ENCODE data around the gene GOLT1B.
A peak's percentile ranks its signal among the peaks of the same experiment; 100 is the strongest.
"Not testable (repeated sequence)": the region's sequence is repeated elsewhere in the genome, so short reads cannot be mapped to it uniquely, and the experiment has no call there.

The GOLT1B gene, protein sequence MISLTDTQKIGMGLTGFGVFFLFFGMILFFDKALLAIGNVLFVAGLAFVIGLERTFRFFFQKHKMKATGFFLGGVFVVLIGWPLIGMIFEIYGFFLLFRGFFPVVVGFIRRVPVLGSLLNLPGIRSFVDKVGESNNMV

DNA sequence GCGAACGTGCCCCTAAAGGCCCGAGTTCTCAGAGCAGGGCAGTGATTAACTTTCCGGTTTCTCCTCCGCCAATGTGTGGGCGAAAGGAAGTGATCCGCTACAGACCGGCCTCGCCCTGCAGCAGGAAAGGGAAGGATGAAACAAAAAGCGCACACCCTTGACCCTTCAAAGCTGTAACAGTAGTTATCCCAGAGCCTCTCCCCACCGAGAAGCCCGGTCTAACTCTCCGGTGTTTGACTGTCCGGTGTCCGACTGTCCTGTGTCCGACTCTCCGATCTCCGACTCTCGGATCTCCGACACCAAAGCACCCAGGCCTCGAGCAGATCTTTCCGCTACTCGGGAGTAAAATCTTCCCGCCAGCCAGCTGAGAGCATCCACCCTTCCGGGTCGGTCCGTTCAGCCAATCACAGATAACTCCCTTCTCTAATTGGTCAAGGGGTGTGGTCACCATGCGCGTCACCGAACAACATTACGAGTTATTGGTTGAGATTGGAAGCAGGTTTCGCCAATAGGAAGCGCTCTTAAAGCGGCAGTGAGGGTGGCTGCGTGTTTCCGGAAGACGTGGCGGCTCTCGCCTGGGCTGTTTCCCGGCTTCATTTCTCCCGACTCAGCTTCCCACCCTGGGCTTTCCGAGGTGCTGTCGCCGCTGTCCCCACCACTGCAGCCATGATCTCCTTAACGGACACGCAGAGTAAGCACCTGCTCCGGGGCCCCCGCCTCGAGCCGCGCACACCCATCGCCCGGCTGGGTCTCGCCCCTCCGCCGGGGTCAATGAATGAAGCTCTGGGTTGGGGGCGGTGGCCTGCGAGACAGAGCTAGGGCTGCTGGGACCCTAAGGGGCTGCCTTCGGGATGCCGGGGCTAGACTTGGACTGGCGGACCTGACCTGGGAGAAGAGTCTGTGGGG is at the start of gene GOLT1B, which contains the start of gene RECQL:
GOLT1B (plus strand) TSS at position 532 of the 906 bp plus-strand sequence; CDS start at position 667, 135 bp downstream.
RECQL (minus strand) TSS at position 378 of the 906 bp plus-strand sequence. CDS start 2,065 bp downstream, outside the sequence.
- peak; percentile 98 to 100 (median 99) for DNase-seq

DNA sequence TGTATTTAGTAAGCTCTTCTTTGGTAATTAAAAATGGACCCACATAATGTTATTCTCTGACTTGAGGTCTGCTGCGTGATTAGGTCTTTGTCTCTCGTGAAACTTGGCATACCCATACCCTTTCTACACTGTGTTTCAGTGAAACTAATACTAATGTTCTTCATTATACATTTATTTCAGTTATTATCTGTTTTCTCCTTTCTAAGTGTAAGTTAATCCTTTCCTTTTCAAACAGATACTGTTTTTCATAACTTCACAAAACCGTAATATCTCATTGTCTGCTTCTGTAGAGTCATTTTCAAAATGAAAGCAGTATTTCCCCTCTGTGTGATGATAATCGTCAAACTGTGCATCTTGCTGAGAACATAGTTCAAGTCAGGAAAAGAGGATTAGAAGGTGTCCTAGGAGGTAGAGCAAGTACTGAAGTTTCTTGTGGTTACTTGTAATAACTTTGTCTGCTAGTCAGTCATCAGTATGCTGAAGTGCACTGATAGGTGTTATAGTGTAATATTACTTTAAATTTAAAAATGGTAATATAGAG is 48.2 kb upstream of the GOLT1B start:
- DNase-seq, result no peak

DNA sequence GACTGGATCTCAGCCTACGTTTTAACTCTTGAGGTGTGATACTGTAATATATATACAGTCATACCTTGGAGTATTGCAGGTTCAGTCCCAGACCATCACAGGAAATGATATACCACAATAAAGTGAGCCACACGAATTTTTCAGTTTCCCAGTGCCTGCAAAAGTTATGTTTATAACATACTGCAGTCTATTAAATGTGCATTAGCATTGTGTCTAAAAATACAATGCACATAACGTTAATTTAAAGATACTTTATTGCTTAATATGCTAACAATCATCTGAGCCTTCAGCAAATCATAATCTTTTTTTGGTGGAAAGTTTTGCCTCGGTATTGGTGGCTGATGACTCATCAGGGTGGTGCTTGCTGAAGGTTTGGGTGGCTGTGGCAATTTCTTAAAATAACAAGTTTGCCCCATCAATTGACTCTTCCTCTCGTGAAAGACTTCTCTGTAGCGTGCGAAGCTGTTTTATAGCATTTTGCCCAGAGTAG is 45.3 kb upstream of the GOLT1B start:
- DNase-seq, result no peak

DNA sequence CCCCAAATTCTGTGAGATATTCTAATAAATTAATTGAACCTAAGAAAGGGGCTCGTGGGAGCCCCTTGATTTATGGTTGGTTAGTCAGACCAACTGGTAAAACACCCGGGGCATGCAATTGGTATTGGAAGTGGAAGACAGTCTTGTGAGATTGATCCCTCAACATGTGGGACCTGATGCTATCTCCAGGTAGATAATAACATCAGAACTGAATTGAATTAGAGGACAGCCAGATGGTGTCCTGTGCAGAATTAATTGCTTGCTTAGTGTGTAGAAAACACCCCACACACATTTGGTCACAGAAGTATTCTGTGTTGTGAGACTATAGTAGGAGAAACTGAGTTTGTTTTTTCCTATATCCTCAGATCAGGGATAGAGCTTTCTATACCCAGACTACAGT is 42.1 kb upstream of the GOLT1B start:
- DNase-seq, result no peak

DNA sequence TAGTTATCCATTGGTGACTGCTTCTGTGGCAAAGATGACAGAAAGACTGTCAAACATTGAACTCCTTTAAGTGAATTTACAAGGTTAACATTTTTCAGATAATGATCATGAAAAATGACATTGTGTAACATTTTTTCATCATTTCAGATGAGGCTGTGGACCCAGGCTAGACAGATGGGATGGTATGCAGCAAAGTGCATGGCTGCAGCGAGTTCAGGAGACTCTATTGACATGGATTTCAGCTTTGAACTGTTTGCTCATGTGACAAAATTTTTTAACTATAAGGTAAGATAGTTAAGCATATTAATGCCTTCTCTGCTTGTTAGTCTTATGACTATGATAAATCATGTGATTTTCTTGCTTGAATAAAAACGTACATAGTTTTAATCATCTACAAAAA is 34.3 kb upstream of the GOLT1B start:
- not testable (repeated sequence) for DNase-seq

DNA sequence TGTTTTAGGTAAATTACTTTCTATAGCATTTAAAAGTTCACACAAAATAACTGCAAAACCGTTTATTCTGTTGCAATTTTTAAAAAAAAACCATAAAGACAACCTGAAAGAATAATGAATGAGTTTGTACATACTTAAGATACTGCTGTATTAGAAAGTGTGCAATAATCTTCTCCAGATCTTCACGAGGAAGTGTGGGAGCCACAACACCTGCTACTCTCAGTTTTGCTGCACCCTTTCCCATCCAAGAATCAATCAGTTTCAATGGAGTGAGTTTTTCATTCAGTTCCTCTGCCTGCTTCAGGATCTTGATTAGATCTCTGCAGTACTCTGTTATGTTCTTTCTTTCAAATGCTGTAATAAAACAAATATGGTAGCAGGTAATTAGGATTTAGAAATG is 30.3 kb upstream of the GOLT1B start:
- no peak for DNase-seq

DNA sequence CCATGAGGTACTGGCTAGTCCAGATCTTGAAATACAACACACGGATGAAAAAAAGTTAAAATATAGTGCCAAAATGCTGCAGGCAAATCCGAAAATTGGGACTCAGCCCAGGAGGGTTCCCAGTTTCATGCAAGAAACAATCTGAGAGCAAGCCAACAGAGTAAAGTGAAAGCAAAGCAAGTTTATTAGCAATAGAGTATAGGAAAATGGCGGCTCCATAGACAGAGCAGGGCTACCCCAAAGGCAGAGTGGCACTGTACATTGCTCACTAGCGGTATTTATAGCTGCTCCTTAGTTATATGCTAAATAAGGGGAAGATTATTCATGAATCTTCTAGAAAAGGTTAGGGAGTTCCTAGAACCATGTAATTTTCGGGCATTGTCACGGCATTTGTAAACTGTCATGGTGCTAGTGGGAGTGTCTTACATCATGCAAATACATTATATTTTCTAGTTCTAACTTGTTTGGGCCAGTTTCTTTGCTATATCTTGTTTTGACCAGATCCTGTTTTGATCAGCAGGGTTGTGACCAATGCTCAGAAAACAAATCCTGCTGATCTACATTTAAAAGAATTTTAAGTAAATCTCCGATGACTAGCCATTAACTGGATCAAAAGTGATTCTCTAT is 29.3 kb upstream of the GOLT1B start:
- DNase-seq, result no peak

DNA sequence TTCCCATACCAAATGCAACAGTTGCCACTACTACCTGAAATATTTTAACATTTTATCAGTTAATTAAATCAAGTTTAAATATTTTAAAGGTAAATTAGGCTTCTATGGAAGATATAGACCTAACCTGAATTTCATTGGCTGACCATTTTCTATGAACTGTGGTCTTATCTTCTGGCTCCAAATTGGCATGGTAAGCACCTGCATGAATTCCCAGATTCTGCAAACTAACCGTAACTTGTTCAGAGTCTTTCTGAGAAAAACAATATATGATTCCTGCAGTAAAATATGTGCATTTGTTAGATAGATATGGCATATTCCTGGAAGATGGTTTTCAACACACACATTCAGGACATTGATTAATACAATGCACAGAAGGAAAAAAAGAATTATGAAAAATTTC is 26.0 kb upstream of the GOLT1B start:
- DNase-seq, result no peak

DNA sequence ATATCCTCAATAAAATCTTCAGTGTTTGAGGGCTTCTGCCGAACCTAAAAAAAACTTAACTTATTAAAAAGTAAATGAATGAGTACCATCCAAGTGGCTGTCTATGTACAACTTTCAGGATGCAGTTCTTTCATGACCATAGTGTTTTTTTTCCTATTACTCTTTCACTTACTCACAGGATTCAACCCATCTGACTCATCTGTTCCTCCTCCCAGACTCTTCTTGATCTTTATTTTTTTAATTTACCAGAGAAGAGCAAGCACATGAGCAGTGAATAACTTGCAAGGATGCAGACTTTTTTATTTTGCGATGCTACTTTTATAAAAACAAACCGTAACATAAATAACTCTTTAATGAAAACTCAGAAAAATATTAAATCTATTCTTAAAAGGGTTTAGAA is 24.6 kb upstream of the GOLT1B start:
- DNase-seq, result no peak

DNA sequence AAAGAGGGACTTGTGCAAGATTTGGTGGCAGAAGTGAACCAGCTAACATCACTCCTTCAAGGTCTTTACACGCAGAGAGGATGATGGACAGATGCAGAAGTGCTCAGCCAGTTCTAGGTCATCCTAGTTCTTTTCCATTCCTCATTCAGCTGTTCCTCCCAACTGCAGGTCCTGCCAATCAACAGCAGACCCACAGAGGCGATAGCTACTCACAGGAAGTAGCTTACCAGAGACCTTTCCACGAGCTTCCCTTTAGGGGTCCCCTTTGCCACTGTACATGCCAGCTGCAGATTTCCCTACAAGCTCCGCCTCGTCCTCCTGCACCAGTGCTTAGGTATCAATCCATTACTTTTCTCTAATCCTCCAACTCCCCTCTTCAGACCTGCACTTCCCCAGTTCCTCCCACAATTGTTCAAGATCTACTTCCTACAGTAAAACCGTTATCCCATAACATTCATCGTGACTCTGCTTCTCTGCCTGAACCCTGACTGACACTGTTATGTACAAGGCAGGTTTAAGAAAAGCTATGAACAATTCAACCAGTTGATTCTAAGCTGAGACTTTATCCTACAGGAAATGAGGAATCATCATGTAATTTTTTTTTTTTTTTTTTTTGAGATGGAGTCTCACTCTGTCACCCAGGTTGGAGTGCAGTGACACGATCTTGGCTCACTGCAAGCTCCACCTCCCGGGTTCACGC is 22.7 kb upstream of the GOLT1B start:
- no peak for DNase-seq

DNA sequence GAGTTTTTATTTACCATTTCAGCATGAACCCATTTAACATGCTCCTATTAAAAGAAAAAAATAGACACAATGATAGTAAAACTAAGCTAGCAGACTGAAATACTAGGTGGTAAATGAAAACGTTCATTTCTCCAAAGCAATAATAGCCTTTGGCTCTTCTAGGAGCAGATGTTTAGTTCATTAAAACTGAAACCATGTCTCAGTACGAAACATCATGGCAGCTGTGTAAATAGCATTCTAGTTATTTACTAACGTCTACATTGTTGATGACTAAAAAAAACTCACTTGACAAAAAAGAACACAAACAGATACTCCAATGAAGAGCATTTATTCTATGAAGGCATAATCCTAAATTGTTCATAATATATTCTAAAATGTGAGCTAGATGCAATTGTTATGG is 18.1 kb upstream of the GOLT1B start:
- peak; percentile 21 to 93 (median 70) for DNase-seq

DNA sequence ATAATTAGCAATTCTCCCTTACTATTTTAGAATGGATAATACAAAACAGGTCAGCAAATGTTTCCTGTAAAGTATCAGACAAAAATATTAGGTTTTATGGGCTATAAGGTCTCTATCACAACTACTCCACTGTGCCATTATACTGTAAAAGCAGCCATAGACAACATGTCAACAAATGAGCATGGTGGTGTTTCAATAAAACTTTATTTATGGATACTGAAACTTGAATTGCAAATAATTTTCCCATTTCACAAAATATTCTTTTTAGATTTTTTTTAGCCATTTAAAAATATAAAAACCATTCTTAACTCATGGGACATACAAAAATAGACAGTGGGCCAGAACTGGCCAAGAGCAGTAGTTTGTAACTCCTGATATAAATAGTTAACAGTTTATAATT is 15.6 kb upstream of the GOLT1B start:
- no peak for DNase-seq

DNA sequence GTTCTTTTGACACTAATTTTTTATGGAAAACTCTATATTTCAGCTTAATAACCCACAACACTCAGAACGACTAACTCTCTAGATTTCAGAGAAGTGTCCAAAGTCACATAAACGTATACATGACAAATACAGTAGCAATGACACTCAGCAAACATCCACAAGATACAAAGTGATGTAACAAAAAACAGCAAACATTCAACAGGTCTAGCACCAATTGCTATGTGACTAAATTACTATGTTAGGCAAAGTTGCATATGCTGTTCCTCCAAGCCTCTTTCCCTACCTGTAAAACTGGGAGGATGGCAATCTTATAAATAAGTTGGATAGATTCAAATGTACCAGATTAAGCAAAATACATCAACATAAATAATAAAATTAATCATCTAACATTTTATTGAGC is 1.8 kb upstream of the GOLT1B start:
- DNase-seq, result no peak

DNA sequence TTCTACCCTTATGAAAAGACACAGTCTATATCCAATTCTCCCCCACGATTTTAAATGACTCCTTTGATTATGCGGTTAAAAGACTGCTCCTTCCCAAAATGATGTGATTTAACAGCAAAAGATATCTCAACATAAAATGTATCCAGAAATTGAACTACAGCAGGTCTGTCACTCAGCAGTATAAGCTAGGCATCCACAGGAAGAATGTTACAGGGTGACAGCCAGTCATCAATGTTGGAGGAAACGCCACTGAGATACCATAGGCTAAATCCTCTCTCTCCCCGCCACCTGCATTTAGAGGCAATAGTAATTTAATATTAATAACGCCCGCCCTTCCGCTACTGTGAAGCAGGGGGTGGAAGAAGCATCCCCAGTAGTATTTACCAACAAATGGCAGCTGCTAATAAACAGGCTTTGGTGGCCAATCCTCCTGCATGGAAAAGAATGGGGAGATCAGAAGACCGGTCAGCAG is 767 bp upstream of the GOLT1B start:
- no peak for DNase-seq

DNA sequence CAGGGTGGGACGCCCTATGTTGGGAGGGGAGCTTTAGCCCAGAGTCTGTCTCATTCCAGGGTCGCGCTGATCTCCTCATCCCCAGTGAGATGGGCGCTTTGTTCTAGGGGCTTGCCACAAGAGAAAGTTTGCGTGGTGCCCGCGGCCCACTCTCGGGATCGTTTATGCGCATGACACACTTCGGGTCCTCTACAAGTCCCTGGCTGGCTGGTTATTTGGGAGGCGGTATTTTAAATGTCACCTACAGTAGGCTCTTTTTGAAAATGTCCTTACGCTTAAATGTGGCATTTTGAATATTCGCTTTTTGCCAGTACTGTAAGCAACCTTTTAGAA is 541 bp downstream of the GOLT1B start:
- DNase-seq, result peak; percentile 8 to 81 (median 68)

DNA sequence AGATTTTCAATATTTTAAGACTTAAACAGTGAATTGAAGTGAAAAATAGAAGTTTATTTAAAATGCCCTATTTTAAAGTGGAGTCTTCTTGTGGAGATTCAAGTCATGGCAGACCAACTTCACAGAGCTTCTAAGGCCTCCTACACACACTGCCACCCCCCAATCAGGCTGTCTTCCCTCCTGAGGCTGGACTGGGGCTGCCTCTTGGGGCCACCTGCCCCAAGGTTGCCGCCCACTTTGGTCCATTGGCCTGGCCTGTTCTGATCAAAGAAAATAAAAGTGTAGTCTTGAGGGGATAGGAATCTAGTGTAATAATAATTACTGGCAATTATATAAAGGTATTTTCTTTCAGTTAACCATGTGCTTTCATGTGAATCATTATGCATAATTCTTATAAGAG is 1.3 kb downstream of the GOLT1B start:
- DNase-seq, result no peak

DNA sequence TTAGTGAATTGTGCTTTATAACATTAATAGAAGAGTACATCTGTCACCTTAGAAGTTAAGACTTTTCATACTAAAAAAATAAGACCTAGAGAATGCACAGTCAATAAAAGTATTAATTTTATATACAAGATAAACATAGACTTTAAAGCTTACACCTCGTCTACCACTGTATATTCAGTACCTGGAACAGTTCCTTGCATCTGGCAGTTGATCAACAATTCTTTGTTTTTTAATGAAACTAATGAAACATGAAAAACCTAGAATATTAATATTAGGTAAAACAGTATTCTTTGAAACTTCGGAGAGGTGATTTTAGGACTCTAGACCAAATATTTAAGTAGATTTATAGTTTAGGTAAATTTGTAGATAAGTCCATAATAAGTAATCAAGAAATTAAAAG is 4.3 kb downstream of the GOLT1B start:
- DNase-seq, result no peak

DNA sequence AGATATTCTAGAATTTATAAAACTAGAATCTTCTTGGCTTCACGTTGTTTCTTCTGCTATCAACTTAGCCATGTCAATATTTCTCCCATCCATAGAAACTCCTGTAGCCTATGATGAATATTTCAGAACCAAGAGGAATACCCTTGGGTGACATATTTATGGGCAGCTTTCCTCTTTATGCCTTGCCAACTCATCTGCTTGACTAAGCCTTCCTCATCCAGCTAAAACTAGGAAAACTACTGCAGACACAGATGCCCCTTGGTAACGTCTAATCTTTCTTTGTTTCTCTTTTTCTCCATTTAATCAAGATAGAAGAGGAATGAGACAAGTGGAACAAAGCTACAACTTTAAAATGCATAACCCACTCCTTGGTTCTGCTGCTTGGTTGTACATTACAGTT is 6.3 kb downstream of the GOLT1B start:
- no peak for DNase-seq

DNA sequence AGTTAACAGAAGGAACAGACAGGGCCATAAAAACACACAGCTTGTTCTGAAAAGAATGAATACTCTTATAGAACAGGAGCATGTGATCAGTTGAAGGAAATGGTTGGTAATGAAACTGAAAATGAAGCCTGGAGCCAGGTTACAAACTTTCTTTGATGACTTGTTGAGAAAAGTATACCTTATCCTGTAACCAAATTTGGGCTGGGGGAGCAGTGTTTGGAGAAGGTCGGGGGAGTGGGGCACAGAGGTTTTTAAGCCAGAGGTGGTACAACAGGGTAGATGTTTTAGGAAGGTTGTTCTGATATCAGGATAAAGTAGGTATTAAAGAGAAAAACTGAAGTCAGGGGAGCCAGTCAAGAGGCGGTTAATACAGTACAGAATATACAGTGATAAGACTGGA is 8.2 kb downstream of the GOLT1B start:
- DNase-seq, result no peak

DNA sequence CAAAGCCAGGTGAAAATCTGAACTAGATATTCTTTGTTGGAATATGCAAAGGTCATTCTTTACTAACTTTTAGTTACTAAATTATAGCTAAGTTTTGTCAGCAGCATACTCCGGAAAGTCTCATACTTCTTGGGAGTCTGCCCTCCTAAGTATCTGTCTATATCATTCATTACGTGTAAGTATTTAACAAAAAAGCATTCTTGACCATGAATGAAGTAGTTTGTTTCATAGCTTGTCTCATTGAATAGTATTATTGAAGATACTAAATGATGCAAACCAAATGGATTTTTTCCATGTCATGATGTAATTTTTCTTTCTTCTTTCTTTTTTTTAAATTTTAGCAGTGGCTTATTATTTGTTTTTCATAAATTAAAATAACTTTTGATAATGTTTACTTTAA is 14.7 kb downstream of the GOLT1B start:
- DNase-seq, result no peak

DNA sequence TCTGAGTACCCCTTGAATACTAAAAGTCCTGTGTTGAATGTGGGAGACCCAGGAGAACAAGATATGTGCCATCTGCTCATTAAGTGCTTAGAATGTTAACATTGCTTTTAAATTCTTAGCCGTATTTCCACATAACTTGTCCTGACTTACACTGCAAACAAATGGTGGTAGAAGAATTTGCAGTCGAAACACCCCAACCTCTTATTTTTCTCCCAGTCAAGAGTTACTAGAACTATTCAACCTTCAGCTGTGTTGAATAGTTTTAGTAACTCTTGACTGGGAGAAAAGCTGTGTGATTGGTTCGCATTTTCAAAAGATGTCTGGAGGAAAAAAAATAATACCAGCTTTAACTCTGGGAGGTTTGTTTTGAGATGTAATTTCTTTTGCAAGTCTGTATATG is 16.9 kb downstream of the GOLT1B start:
- no peak for DNase-seq

DNA sequence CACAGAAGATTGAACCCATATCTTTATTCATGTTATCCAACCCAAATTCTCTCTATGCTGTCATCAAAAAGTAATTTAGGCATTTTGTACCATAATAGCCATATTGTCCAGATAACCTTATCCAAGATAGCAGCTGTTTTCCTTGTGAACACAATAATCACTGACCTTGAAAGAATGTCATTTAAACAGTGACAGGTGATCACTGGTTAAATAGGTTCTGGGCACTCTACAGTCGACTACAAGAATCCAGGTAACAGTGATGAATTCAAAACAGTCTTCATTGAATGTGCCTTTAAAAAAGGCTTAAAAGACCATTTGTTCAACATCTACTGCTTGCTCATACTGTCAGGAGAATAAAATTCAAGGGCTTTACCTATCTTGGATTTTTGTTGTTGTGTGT is 20.0 kb downstream of the GOLT1B start:
- DNase-seq, result no peak

DNA sequence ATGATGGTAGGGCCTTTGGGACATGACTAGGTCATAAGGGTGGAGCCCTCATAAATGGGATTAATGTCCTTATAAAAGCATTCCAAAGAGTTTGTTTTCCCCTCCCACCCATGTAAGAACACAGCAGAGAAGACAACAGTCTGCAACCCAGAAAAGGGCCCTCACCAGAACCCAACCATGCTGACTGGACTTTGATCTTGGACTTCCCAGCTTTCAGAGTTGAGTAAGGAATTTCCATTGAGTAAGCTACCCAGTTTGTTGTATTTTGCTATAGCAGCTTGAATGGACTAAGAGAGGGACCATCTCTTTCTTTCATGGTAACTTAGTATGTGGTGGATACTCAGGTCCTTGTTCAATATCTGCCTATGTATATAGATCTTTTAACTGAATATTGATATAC is 21.6 kb downstream of the GOLT1B start:
- no peak for DNase-seq
